ENCODE data around the gene SSTR5.
"Not testable (repeated sequence)": the region's sequence is repeated elsewhere in the genome, so short reads cannot be mapped to it uniquely, and the experiment has no call there.

Gene SSTR5

GRCh38 chr16:1079341-1079740, 6.8 kb downstream of the SSTR5 start:
- Mint-ChIP-seq H3K36me3 (ENCODE audit: low read depth) (no peaks in the 10 kb centered on the region), H3K9me3 (peaks cover 9% of the 10 kb centered on the region), H3K4me1 (ENCODE audit: low read depth) (no peaks in the 10 kb centered on the region), H3K4me3 (no peak overlapping the region), H3K27ac (no peak overlapping the region), H3K27me3 (peaks cover 42% of the 10 kb centered on the region)
- intact Hi-C loops (cut with micrococcal nuclease), result no loop called here

GRCh38 chr16:1079786-1080525, 7.4 kb downstream of the SSTR5 start:
- H3K9me3 Mint-ChIP-seq, result peaks cover 15% of the 10 kb centered on the region
- peaks cover 41% of the 10 kb centered on the region for H3K27me3 Mint-ChIP-seq
- no peak overlapping the region for H3K4me3 Mint-ChIP-seq
- no peaks in the 10 kb centered on the region for H3K4me1 Mint-ChIP-seq (ENCODE audit: low read depth)
- H3K36me3 Mint-ChIP-seq (ENCODE audit: low read depth), result no peaks in the 10 kb centered on the region
- intact Hi-C loops (cut with micrococcal nuclease), result no loop called here
- no peak overlapping the region for H3K27ac Mint-ChIP-seq

GRCh38 chr16:1080801-1081733, 8.5 kb downstream of the SSTR5 start:
- Mint-ChIP-seq H3K36me3 (ENCODE audit: low read depth) (no peaks in the 10 kb centered on the region), H3K9me3 (peaks cover 26% of the 10 kb centered on the region), H3K4me1 (ENCODE audit: low read depth) (no peaks in the 10 kb centered on the region), H3K27me3 (peaks cover 39% of the 10 kb centered on the region), H3K27ac (no peak overlapping the region), H3K4me3 (no peak overlapping the region)
- intact Hi-C loops (cut with micrococcal nuclease), result no loop called here

- Mint-ChIP-seq H3K4me1 (ENCODE audit: low read depth) (no peaks in the 10 kb centered on the region), H3K4me3 (no peak overlapping the region), H3K36me3 (ENCODE audit: low read depth) (no peaks in the 10 kb centered on the region), H3K27me3 (peaks cover 34% of the 10 kb centered on the region), H3K27ac (no peak overlapping the region), H3K9me3 (peaks cover 29% of the 10 kb centered on the region)
- intact Hi-C loops (cut with micrococcal nuclease), result no loop called here
These were observed 9.3 kb downstream of the SSTR5 start for GRCh38 chr16:1081734-1082265.

- H3K4me3 Mint-ChIP-seq, result no peak overlapping the region
- intact Hi-C loops (cut with micrococcal nuclease), result no loop called here
- H3K27me3 Mint-ChIP-seq, result peaks cover 30% of the 10 kb centered on the region
- no peaks in the 10 kb centered on the region for H3K36me3 Mint-ChIP-seq (ENCODE audit: low read depth)
- H3K9me3 Mint-ChIP-seq, result peaks cover 29% of the 10 kb centered on the region
- no peaks in the 10 kb centered on the region for H3K4me1 Mint-ChIP-seq (ENCODE audit: low read depth)
- H3K27ac Mint-ChIP-seq, result no peak overlapping the region
These were observed 9.9 kb downstream of the SSTR5 start for GRCh38 chr16:1082266-1082951.

- peaks cover 29% of the 10 kb centered on the region for H3K27me3 Mint-ChIP-seq
- intact Hi-C loops (cut with micrococcal nuclease), result no loop called here
- H3K4me1 Mint-ChIP-seq (ENCODE audit: low read depth), result no peaks in the 10 kb centered on the region
- H3K36me3 Mint-ChIP-seq (ENCODE audit: low read depth), result no peaks in the 10 kb centered on the region
- H3K4me3 Mint-ChIP-seq, result no peak overlapping the region
- H3K9me3 Mint-ChIP-seq, result peaks cover 29% of the 10 kb centered on the region
- H3K27ac Mint-ChIP-seq, result no peak overlapping the region
These were observed 10.6 kb downstream of the SSTR5 start for GRCh38 chr16:1082952-1083675.

GRCh38 chr16:1084971-1085370, 12.4 kb downstream of the SSTR5 start:
- H3K4me3 Mint-ChIP-seq, result no peak overlapping the region
- H3K27ac Mint-ChIP-seq, result no peak overlapping the region
- H3K9me3 Mint-ChIP-seq, result peaks cover 29% of the 10 kb centered on the region
- H3K27me3 Mint-ChIP-seq, result peaks cover 38% of the 10 kb centered on the region
- intact Hi-C loops (cut with micrococcal nuclease), result no loop called here
- H3K4me1 Mint-ChIP-seq (ENCODE audit: low read depth), result no peaks in the 10 kb centered on the region
- H3K36me3 Mint-ChIP-seq (ENCODE audit: low read depth), result no peaks in the 10 kb centered on the region

GRCh38 chr16:1086443-1086842, 13.9 kb downstream of the SSTR5 start:
- Mint-ChIP-seq H3K9me3 (peaks cover 29% of the 10 kb centered on the region), H3K27me3 (peaks cover 36% of the 10 kb centered on the region)
- intact Hi-C loops (cut with micrococcal nuclease); H3K4me1 Mint-ChIP-seq (ENCODE audit: low read depth); H3K27ac Mint-ChIP-seq; H3K36me3 Mint-ChIP-seq (ENCODE audit: low read depth); H3K4me3 Mint-ChIP-seq: not testable (repeated sequence)

- Mint-ChIP-seq H3K4me3 (no peak overlapping the region), H3K36me3 (ENCODE audit: low read depth) (no peaks in the 10 kb centered on the region), H3K27ac (no peak overlapping the region), H3K27me3 (peaks cover 25% of the 10 kb centered on the region), H3K4me1 (ENCODE audit: low read depth) (no peaks in the 10 kb centered on the region), H3K9me3 (peaks cover 28% of the 10 kb centered on the region)
- intact Hi-C loops (cut with micrococcal nuclease), result no loop called here
These were observed 16.0 kb downstream of the SSTR5 start for GRCh38 chr16:1088295-1089170.

- peaks cover 19% of the 10 kb centered on the region for H3K9me3 Mint-ChIP-seq
- no peaks in the 10 kb centered on the region for H3K4me1 Mint-ChIP-seq (ENCODE audit: low read depth)
- no peak overlapping the region for H3K4me3 Mint-ChIP-seq
- H3K27me3 Mint-ChIP-seq, result peaks cover 27% of the 10 kb centered on the region
- H3K27ac Mint-ChIP-seq, result no peak overlapping the region
- no peaks in the 10 kb centered on the region for H3K36me3 Mint-ChIP-seq (ENCODE audit: low read depth)
- intact Hi-C loops (cut with micrococcal nuclease), result no loop called here
These were observed 16.9 kb downstream of the SSTR5 start for GRCh38 chr16:1089439-1089821.

GRCh38 chr16:1089822-1090619, 17.5 kb downstream of the SSTR5 start:
- intact Hi-C loops (cut with micrococcal nuclease), result no loop called here
- H3K27me3 Mint-ChIP-seq, result peaks cover 27% of the 10 kb centered on the region
- H3K9me3 Mint-ChIP-seq, result peaks cover 13% of the 10 kb centered on the region
- H3K36me3 Mint-ChIP-seq (ENCODE audit: low read depth), result no peaks in the 10 kb centered on the region
- H3K4me1 Mint-ChIP-seq (ENCODE audit: low read depth), result no peaks in the 10 kb centered on the region
- no peak overlapping the region for H3K4me3 Mint-ChIP-seq
- H3K27ac Mint-ChIP-seq, result no peak overlapping the region

All from dendritic cell treated with granulocyte-macrophage colony-stimulating factor and Interleukin-4, amounts not matched to agents 40 ng/mL and 50 ng/mL, for 4 days (primary cell).